ENCODE data around the gene LMAN2.

Gene LMAN2

GRCh38 chr5:177327539-177328522 is 23.6 kb downstream of the LMAN2 start:
- DNase-seq (ENCODE audit: low read depth, low spot score) = no peak

GRCh38 chr5:177325868-177326381 is 25.5 kb downstream of the LMAN2 start:
- DNase-seq (ENCODE audit: low read depth, low spot score) = no peak

DNA sequence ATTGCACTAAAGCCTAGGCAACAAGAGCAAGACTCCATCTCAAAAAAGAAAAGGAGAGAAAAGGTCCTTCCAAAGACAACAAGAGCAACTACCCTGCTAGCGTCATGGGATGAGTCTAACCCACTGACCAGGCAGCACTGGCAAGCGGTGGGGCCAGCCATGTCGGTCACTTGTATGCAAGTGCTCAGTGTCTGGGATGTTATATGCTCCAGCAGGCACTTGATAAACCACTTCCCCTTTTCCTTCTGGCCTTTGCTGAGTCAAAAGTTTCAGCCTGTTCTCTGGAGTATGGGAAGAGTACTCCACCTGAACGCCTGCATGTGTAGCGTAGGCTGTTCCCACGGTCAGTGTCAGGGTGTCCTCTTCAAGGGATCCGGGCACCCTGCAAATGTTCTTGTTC is 30.6 kb downstream of the LMAN2 start:
- no peak for DNase-seq (ENCODE audit: low read depth, low spot score)

GRCh38 chr5:177319913-177320588 is 31.4 kb downstream of the LMAN2 start:
- no peak for DNase-seq (ENCODE audit: low read depth, low spot score)

DNA sequence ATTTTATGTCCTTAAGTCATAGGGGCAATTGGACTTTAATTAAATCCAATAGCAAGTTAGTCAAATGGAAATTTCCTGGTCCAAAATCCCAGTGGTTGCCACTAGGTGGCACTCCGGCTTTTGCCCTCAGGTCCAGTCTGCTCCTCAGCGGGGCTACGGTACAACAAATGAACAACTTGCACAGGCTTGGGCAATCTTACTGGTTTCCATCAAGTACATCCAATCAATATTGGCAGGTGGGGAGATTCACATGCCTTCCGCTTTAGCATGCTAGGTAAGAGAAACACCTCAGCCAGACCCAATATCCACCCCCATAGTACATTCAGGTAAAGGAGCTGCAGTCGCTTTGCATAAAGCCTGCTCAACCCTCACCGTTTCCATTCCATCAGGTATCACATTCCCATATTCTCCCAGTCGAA is 33.5 kb downstream of the LMAN2 start:
- peak; percentile 56 for DNase-seq (ENCODE audit: low read depth, low spot score)

DNA sequence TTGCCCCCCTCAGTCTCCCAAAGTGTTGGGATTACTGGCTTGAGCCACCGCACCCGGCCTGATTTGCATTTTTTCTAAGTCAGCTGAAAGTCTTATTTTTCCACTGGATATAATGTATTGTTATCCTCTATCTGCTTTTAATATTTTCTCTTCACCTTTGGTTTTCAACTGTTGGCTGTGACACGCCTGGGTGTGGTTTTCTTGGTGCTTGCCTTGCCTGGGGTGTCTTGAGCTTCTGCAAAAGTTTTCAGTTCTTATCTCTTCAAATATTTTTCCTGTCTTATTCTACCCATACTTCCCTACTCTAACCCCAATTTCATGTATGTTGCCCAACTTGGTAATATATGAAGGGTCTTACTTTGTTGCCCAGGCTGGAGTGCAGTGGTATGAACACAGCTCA is 35.5 kb downstream of the LMAN2 start:
- no peak for DNase-seq (ENCODE audit: low read depth, low spot score)

DNA sequence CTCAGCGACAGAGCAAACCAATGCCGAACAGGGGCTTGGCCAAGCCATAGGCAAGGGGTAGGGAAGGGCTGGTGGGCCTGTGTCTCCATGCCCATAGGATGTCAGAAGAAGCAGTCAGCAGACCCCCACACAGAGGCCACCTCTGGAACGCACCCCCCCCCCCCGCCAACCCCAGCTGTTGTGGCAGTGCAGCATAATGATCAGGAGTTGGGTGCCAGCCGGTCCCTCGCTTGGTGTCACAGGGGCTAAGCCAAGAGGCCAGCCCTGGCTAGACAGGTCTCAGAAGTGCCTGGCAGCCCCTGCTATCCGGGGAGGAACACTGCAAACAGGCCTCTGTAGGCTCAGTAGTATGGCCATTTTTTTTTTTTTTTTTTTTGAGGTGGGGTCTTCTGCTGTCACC is 36.1 kb downstream of the LMAN2 start:
- DNase-seq (ENCODE audit: low read depth, low spot score) = no peak

- no peak for DNase-seq (ENCODE audit: low read depth, low spot score)
Observed at GRCh38 chr5:177314376-177315342, 36.8 kb downstream of the LMAN2 start.

- DNase-seq (ENCODE audit: low read depth, low spot score) = no peak
Observed at GRCh38 chr5:177313561-177314259, 37.8 kb downstream of the LMAN2 start.

DNA sequence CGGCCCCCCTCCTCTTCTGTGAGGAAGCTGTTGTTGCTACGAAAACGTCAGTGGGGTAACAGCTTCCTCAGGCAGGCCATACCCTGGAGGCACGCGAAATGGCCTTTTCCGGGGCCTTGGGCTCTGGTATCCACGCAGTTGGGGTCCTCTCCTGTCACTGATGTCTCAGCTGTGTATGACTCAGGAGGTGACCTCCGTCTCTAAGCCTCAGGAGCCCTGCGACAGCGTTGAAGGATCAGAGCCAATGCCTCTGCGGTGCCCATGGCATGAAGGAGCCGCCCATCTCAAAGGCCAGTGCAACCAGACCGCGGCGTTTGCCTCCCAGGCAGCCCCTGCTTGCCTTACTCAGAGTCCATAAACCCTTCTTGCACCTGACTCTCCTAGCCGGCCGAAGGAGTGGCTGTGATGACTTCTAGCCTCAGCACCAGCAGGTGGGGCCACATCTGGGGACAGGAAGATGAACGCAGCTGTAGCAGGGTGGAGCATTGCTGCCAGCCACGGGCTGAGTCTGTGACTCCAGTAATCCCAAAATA is 38.8 kb downstream of the LMAN2 start:
- no peak for DNase-seq (ENCODE audit: low read depth, low spot score)

- DNase-seq (ENCODE audit: low read depth, low spot score) = peak; percentile 86
Observed at GRCh38 chr5:177311723-177312648, 39.5 kb downstream of the LMAN2 start, which contains the start of gene MXD3. MXD3 (minus strand) TSS chr5:177311898; CDS start chr5:177311830, 68 bp downstream.

- DNase-seq (ENCODE audit: low read depth, low spot score) = no peak
Observed at GRCh38 chr5:177311392-177311722, 40.1 kb downstream of the LMAN2 start.

DNA sequence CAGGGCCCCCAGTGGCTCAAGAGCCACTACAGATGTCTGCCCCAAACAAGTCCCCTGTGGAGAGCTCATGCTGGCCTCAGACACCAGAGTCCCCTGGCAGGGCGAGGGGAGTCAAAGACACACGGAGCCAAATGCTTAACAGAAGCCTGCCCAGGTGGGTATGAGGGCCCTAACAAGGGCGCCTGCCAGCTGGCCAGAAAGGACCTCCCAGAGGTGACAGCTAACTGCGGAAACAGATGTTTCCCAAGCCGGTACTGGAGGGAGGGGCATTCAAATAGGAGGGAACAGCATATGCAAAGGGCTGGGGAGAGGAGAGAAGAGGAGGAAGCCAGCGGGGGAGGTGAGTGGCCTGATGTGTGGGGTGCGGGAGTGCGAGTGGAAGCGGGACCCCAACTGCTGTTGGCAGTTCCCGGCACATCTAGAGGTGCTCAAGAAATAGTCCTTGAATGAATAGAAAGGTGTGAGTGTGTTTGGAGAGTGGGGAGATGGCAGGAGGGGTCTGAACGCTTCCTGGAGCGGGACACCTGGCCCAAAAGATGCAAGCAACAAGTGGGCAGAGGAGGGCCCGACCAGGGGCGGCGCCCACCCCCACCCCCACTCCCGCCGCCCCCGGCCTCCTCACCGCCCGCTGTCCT is 40.6 kb downstream of the LMAN2 start:
- no peak for DNase-seq (ENCODE audit: low read depth, low spot score)

- DNase-seq (ENCODE audit: low read depth, low spot score) = no peak
Observed at GRCh38 chr5:177310332-177310731, 41.1 kb downstream of the LMAN2 start.

- DNase-seq (ENCODE audit: low read depth, low spot score) = no peak
Observed at GRCh38 chr5:177309351-177310191, 41.9 kb downstream of the LMAN2 start.

- no peak for DNase-seq (ENCODE audit: low read depth, low spot score)
Observed at GRCh38 chr5:177308740-177309139, 42.7 kb downstream of the LMAN2 start.

- DNase-seq (ENCODE audit: low read depth, low spot score) = no peak
Observed at GRCh38 chr5:177307544-177308363, 43.7 kb downstream of the LMAN2 start.
